PC-9 (cell line): Measurements from ENCODE around the gene SORD.

Source experiments
- CTCF ChIP-seq: fragments of 200-600 bp; sonication (generic); conservative IDR thresholded peaks from 2 replicates; pipeline ENCODE4 v1.6.1; 2017; ENCODE audit warnings: mixed run types, antibody characterized with exemption, mild to moderate bottlenecking, moderate library complexity
- EZH2 ChIP-seq: fragments of 200-600 bp; sonication (generic); IDR thresholded peaks from 2 replicates; pipeline ENCODE4 v1.8.0; 2017; ENCODE audit warnings: antibody characterized with exemption, low read depth

GRCh38 chr15:45027220-45027619 lies 4.2 kb downstream of the SORD start:
- TF ChIP-seq CTCF = no peak
- TF ChIP-seq EZH2 = no peak
